NCI-H2081 (cell line): ENCODE results near the gene BSG.
"Not testable (repeated sequence)": the region's sequence is repeated elsewhere in the genome, so short reads cannot be mapped to it uniquely, and the experiment has no call there.

ENCODE experiments used
- DNase-seq, 2 experiments: peaks; one replicate each; lab custom pipeline; 2025; lab: John Stamatoyannopoulos, UW

BSG gene

DNA sequence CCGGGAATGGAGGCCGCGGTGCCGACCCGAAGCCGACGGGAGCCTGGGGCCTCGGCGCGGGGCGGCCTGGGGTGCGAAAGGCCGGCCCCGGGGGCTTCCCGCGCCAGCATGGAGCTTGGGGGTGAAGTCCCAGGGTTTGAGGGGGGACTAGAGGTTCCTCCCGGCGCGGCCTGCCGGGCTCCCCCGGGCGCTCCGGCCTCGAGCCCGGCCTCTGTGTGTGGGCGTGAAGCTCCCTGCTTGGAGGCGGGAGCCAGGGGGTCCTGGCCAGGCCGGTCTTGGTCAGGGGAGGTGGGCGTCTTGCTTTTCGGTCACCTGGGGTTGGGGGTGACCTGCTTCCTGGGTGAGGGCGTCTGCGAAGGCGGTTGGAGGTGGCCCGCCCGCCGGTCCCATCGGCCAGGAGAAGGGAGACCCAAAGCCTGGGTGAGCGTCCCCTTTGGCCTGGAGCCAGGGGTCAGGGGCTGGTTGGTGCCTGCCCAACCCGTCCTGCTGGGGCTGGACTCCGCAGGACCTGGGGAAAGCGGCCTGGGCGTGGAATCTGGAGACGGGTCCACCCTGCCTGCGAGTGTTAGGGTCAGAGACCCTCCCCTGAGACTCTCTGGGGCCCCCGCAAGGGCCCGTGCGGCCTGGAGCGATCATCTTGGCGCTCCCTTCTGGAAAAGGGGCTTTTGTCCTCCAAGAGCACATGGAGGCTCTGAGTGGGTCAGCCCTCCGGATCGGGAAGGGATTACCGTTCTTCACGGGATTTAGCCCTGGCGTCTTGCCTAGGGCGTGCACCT is 535 bp downstream of the BSG start:
- DNase-seq, result peak; percentile 35 to 48

DNA sequence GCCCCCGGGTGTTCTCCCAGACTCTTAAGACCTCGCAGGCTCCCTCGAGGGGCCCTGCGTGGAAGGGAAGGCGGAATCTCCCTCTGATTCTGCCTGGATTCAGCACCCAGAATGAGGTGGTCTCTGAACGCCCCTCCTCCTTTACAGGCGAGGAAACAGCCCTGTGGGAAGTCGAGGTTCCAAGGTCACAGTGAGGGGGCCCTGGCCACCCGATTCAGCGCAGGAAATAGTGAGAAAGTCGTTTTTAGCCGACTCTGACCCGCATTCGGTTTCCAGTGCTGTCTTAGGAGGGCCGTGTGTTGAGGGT is 1.1 kb downstream of the BSG start:
- no peak for DNase-seq

DNA sequence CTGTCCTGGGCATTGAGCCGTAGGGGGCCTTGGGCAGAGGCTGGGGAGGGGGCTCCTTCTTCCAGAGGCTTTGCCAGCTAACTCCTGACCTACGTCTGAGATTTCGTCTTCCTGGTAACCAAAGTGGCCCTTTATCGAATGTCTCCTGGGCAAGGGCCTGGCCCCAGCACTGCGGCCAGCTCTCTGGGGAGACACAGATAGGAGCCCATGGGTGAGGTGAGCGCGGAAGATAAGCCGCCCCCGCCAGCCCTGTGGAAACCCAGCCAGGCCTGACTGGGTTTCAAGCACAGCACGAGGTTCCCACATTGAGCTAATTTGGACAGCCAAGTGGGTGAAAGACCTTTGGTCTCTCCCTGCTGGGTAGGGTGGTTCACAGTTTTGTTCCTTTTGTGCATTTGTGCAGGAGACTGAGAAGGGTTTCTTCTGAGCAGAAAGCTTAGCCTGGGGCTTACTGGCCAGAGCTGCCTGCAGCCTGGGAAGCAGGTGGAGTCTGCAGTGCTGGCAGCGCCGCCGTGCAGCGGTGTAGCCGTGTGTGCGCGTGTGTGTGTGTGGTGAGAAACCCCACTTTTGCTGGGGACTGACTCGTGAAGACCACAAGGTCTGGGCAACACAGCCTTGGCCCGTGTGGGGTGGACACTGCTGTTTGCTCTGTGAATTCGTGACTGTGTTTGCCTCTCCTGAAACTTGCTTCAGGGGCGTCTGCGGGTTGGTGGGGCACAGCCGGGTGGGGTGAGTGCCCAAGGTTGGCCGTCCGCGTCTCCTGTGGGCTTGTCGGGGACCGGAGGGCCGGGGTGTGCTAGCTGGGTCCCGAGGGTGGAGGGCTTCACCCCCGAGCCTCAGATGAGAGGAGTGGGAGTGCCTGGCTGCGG is 2.5 kb downstream of the BSG start:
- peak in 1 of 2 experiments; percentile 30 for DNase-seq

DNA sequence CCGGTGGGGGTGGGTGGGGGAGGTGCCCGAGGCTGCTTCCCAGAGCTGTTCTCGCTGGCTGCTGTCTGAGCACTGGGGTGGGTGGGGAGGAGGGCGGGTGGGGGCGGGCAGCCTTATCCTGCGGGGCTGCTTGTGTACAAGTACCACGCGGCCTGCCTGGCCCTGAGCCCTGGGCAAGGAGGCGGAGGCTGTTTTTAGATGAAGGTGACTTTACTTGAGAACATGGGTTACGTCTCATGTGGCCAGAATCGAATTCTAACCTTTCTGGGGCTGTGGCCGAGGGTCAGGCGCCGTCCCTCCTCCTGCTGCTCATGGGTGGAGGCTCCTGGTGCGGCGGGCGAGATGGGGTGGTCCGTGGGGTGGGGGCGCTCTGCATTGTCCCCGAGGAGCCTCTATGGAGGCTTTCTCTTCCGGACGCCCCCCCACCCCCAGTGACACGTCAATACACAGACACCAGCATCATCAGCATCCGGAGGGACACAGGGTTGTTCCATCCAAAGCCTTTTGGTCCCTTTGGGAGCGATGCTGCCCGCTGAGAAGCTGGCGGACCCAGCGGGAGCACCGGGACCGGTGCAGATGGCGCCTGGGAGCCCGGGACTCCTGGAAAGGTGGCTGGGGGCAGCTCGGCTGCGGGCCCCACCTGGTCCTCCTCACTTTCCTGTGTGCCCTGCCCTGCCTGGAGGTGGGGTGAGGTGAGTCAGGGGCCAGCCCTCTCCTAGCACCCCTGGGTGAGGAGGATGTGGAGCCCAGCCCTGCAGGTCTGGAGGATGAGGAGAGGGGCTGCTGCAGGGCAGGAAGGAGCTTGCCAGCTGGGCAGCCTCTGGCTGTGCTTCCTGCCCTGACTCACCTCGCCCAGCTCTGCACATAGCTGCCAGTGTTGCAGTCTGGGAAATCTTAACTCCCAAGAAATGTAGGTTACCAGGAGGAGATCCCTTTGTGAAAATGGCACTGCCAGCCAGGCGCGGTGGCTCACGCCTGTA is 3.4 kb downstream of the BSG start:
- DNase-seq, result no peak

DNA sequence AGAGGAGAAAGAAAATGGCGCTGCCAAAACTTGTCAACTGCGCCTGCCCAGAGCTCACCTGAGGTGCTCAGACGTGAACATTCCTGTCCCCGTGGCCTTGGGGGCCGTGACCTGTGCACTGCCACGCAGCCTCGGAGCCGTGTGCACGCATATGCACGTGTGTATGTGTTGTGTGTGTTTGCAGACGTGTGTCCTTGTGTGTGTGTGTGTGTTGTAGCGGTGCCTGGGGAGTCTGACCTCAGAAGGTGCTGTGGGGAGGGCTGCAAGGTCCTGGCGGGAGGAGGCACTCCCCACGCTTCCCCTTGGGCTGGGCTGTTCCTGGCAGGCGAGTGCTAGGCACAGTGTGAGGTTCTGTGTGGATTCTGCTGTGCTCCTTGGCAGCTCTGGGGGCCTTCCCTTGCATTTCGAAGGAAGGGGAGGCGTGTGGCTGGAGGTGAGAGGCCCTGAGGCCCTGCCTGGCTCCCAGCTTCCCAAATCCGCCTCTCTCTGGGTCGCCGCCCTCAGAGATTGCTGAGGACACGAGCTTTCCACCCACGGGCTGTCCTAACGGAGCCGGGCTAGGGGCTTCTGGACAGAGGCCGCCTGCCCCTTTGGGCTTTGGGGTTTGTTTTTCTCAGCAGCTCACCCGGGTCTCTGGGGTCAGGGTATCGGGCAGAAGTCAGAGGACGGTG is 4.5 kb downstream of the BSG start:
- DNase-seq, result no peak

DNA sequence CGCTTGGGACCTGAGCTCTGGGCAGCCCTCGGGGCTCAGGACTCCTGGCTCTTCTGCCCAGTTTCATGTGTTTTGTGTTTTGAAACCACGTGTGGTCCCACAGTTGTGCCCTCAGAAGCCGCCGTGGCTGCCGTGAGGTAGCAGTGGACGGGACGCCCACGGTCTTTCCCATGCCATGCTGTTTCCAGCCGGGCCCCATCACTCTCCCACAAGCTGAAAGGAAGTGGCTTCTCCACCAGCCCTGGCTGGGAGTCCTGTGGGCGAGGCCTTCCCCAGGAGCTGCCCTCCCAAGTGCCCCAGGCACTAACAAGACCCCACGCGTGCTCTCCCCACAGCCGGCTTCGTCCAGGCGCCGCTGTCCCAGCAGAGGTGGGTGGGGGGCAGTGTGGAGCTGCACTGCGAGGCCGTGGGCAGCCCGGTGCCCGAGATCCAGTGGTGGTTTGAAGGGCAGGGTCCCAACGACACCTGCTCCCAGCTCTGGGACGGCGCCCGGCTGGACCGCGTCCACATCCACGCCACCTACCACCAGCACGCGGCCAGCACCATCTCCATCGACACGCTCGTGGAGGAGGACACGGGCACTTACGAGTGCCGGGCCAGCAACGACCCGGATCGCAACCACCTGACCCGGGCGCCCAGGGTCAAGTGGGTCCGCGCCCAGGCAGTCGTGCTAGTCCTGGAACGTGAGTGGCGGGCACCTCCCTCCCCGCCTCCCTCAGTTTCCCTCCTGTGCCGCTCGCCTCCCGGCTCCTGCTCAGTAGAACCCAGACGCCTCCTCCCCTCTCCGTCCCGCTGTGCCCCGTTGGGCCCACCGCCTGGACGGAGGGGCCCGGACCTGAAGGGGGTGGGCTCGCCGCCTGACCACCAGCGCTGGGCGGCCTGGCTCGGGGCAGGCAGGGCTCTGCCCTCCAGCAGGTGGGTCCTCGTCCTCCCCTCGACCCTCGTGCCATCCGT is 5.3 kb downstream of the BSG start:
- DNase-seq, result no peak

DNA sequence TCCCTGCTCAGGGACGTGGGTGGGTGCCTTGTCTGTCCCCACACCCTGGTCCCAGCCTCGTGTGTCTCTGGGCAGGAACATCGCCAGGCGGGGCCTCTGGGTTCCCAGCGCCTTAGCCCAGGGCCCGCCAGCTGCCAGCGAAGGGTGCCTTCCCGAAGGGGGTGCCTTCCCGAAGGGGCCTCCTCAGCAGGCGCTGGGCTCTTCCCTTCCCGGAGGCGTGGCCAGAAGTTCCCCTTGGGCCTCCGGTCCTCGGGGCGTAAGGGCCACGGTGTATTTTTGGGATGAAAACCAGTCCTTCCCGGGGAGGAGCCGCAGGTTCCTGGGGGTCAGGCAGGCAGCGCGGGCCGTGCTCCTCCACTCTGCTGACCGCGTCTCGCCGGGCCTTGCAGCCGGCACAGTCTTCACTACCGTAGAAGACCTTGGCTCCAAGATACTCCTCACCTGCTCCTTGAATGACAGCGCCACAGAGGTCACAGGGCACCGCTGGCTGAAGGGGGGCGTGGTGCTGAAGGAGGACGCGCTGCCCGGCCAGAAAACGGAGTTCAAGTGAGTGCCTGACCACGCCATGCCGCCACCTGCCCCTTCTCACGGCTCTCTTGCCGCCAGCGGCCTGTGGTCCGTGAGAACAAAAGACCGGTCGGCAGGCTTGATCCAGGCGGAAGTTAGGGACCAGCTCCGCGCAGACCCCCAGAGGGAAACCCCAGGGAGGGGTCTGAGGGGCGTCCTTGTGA is 6.9 kb downstream of the BSG start:
- DNase-seq, result no peak

DNA sequence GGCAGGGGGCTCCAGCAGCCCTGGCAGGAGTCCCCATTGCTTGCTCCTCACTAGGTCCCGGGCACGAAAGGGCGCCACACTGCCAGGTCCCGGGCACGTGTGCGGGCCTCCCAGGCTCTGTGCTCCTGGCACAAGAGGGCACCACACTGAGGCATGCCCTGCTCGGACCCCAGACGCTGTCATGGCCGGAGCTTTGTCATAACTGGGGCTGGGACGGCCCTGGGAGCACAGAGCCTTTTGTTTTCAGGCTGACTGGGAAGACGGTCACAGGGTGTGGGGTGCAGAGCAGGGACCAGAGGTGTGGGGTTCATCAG is 7.4 kb downstream of the BSG start:
- no peak for DNase-seq

DNA sequence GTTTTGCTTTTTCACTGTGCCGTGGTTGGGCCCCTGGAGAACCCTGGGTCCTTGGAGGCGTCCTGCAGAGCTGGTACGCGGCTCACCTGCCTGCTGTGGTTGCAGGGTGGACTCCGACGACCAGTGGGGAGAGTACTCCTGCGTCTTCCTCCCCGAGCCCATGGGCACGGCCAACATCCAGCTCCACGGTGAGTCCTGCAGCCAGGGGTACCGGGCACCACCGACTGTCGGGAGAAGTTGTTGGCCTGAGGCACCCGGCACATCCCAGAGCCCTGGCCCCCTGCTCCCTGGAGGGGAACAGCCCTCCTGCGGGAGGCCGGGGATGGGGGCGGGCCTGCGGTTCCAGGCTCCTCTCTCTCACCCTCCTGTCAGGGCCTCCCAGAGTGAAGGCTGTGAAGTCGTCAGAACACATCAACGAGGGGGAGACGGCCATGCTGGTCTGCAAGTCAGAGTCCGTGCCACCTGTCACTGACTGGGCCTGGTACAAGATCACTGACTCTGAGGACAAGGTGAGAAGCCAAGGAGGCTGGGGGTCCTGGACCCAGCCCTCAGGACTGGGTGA is 8.0 kb downstream of the BSG start:
- DNase-seq, result no peak

DNA sequence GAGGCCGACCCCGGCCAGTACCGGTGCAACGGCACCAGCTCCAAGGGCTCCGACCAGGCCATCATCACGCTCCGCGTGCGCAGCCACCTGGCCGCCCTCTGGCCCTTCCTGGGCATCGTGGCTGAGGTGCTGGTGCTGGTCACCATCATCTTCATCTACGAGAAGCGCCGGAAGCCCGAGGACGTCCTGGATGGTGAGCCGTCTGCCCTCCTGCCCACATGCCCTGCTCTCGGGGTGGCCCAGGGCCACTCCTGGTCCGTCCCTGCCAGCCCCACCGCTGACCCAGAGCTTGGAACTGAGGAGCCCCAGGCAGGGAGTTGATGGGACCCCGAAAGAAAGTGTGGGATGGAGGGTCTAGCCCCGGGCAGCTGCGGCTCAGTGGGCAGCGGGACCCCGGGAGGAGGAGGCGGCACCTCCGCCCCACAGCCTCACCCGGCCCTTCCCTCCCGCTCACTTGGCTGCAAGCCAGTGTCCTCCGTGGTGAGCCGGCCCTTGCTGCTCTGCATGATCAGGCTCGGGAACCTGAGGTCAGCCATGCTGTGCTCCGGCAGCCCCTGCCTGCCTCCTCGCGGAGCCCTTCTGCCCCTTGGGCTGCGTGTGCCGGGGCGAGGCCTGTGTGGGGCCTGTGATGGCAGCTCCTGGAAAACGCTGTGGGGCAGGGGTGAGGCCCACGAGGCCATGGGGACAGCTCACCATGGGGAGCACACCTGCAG is 9.2 kb downstream of the BSG start:
- no peak for DNase-seq

DNA sequence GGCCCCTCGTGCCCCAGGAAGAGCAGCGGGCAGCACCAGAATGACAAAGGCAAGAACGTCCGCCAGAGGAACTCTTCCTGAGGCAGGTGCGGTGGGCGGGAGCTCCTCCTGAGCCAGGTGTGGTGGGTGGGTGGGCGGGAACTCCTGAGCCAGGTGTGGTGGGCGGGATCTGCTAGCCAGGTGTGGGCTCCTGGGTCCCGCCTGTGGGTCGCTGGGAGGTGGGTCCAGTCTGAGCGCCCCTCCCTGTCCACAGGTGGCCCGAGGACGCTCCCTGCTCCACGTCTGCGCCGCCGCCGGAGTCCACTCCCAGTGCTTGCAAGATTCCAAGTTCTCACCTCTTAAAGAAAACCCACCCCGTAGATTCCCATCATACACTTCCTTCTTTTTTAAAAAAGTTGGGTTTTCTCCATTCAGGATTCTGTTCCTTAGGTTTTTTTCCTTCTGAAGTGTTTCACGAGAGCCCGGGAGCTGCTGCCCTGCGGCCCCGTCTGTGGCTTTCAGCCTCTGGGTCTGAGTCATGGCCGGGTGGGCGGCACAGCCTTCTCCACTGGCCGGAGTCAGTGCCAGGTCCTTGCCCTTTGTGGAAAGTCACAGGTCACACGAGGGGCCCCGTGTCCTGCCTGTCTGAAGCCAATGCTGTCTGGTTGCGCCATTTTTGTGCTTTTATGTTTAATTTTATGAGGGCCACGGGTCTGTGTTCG is 10.3 kb downstream of the BSG start:
- no peak for DNase-seq

DNA sequence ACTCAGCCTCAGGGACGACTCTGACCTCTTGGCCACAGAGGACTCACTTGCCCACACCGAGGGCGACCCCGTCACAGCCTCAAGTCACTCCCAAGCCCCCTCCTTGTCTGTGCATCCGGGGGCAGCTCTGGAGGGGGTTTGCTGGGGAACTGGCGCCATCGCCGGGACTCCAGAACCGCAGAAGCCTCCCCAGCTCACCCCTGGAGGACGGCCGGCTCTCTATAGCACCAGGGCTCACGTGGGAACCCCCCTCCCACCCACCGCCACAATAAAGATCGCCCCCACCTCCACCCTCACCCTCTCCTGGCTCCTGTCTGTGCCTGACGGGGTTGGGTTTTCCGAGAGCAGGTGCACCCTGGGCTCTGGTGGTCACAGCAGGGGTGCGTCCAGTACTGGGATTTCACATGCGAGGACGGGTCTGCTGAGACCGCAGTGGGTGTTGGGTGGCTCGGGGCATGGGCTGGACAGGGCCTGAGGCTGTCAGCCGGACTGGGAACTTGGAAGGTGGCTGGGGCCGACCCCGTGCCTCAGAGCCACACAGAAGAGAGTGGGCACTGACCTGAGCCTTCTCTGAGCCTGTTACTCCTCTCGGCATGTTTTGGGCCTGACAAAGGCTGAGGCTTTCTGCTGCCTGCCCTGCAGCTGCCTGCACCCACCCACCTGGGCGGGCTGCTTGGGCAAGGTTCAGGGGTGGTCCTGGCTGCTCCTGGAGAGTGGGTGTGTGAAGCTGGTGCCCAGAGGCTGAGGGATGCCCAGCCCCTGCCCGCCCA is 11.0 kb downstream of the BSG start:
- DNase-seq, result no peak

DNA sequence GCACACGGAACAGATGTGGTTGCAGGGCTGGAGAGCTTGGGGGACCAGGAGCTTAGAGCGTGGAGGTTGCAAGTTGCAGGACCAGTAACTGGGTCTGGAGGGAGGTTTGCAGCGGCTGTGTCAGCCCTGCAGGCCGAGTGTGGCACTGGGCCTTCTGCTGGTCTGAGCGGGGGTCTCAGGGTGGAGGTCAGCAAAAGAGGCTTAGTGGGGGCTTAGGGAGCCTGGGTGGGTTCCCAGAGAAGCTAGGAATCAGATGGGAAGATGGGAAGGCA is 11.5 kb downstream of the BSG start:
- no peak for DNase-seq

DNA sequence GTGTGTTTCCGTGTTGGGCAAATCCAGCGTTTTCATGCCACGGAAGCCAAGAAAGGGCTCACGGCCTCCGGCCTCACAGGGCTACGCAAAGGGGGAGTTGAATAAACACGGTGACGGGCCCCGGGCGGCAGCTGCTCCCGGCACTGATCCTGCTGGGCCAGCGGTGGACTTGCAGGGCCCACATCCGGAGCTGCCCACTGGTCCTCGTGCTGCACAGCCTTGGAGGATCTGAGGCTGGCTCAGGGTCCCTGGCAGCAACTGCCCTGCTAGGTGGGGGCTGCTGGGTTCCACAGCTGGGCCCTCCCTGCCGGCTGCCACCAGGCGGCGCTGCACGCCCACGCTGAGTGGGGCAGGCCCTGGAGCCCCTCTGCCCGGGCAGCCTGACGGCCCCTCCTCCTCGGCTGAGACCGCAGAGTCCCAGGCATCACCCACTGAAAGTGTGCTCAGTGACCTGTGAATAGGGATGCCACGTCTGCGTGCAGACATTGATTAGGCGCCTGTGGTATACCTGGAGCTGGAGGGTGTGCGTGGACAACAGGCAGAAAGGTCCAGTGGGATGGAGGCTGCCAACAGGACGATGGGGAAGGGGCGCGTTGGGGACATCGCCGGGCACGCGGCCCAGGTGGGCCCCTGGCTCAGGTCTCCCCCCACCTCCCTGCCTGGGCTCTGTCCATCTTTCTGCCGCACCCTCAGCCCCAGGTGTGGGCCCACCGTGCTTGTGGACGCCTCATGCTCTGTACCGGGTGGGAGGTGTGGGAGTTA is 12.0 kb downstream of the BSG start:
- DNase-seq, result peak; percentile 56 to 63

DNA sequence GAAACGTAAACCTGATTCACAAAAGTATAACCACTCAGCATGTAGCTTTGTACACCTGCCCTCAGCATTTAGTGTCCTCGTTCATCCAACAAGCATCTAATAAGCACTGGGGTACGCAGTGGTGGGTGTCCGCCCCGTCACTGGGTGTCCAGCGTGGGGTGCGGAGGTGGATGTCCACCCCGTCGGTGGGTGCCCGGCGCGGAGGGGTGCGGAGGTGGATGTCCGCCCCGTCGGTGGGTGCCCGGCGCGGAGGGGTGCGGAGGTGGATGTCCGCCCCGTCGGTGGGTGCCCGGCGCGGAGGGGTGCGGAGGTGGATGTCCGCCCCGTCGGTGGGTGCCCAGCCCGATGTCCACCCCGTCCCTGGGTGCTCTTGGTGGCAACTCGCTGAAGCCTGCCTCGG is 12.8 kb downstream of the BSG start:
- not testable (repeated sequence) for DNase-seq

DNA sequence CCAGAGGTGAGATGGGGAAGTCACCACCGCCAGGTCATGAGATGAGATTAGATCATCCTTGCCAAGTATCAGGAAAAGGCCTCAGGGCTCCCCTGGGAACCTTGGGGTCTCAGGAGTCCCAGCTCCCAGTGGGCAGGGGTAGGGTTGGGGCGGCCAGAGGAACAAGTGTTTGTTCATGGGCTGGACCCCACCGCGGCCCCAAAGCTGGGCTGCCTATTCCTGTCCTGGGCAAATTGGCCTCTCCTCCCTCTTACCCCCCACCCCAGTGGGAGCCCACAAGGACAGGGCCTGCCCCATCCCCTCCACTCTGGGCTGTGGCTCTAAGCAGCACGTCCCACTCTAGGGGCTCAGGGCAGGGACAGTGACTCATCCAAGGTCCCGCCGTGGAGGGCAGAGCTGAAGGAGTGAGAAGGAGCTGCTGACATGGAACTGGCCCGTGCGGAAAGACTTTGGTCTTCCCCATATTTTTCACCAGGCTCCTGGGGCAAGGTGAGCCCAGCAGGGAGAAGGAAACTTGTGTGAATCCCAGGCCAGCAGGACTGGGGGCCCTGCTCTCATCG is 13.2 kb downstream of the BSG start:
- DNase-seq, result no peak
